Heart left ventricle (tissue), 13 donors: ENCODE data around the gene ATP11B.

ENCODE experiments used
- CTCF ChIP-seq, 12 donors: fragments of 200-600 bp; sonication (generic) in 4 of 12; IDR thresholded peaks; one replicate each; pipeline versions ENCODE4 v1.5.0 to v1.8.0; 2018 to 2022; ENCODE audit warnings: antibody characterized with exemption in 12 of 12, mild to moderate bottlenecking in 5 of 12
- POLR2A ChIP-seq, 2 donors: fragments of 450-650 bp; IDR thresholded peaks; one replicate each; pipeline ENCODE4 v1.6.1; 2017; ENCODE audit warnings: antibody characterized with exemption in 2 of 2, mild to moderate bottlenecking in 2 of 2, moderate library complexity in 2 of 2
- donor health status: ischemic (EF 13 %, LVEDD 7.1; RV severe dilation, severe dysfunction).
- donor health status: DM: no; HTN: yes; CAD: no.
- donor health status: DM: no; HTN: no; CAD: no.
- donor health status: ischemic (EF 25% LVEDD 6.9; RV normal size, moderate dysfunction).
- donor health status: ischemic (EF 25% LVEDD 5.7; RV mildly dilated, moderate dysfunction).
- donor health status: ischemic (EF 35%, LVEDD 5.7; RV mildly dilated, moderate dysfunction).
- donor health status: nonischemic (EF 11% LVEDD 7.7; RV severe dilation, severe dysfunction).
- donor health status: DM: yes; HTN: yes; CAD: no.
- donor health status: PGD.
- donor health status: ischemic (EF 29% LVEDD 5.4; RV normal size, mild dysfunction).
- donor health status: nonischemic (EF 23%, LVEDD 6.1; RV moderate dilation, normal function).

- TF ChIP-seq CTCF (IDR thresholded peaks at IDR 0.05) (no peak), POLR2A (IDR thresholded peaks at IDR 0.05) (no peak)
Observed at GRCh38 chr3:182911782-182912111, 118.4 kb downstream of the ATP11B start.
